GM13977 (cell line): ENCODE data around the gene ISY1.

Experiments
- DNase-seq: peaks from one replicate; pipeline ENCODE4 v3.0.0; 2012; ENCODE audit warnings: low spot score
- in situ Hi-C: fragments of 300-500 bp; cut with MboI; formaldehyde crosslinking; loops from one replicate; pipeline ENCODE4 v1.12.0; 2022; ENCODE audit warnings: low sequenced_read_pairs, low pct_unique_long_range_greater_than_20kb, mixed read lengths, inconsistent platforms; ENCODE audit not compliant: unreplicated experiment
- TF ChIP-seq, protein P1 (sequence below): IDR thresholded peaks from 2 replicates; pipeline ENCODE4 v1.5.1; 2012; ENCODE audit warnings: mild to moderate bottlenecking, control low read depth; ENCODE audit not compliant: insufficient read depth; ENCODE audit errors: extremely low read depth, missing control alignments

ISY1 gene

DNA sequence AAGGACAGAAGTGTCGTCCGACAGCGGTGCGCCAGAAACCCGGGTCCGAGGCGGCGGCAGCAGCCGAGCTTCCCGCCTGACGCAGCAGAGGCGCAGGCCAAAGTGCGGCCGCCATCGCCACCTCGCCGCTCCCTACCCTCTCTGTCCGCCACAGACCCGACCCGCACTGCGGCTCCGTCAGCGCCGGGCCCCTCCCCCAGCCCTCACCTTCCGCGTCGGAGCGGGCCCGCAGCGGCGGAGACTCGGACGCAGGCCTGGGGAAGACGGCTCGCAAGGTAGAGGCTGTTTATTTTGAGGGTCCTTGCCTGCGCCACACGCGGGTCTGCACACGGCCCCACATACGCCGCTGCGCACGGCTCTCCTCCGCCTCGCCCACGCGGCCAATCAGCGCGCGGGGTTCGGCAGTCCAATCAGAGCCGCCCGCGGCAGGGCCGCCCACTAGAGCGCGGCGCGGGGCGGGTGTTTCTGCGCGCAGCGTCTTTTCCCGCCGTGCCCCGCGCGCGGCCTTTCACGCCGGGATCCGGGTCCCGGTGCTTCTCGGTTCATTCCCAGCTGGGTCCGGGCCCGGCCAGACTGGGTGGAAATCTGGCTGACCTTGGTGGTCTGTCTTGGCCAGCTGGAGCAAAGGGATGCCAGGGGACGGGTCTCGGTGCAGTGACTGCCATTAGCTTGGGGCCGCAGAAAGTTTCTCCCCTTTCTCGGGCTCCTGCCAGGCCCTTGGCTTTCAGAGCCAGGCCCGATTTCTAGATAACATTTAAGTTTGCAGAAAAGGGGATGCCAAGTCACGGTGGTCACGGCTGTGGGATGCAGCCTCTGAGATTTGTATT, 22.9 kb upstream of the ISY1 start, which contains the start of gene CNBP:
Gene CNBP, minus strand, starts transcription at position 328 of the 827 bp plus-strand sequence. CDS start 12,139 bp downstream, outside the sequence.
- DNase-seq, result peak; percentile 98
- TF ChIP-seq, protein P1, sequence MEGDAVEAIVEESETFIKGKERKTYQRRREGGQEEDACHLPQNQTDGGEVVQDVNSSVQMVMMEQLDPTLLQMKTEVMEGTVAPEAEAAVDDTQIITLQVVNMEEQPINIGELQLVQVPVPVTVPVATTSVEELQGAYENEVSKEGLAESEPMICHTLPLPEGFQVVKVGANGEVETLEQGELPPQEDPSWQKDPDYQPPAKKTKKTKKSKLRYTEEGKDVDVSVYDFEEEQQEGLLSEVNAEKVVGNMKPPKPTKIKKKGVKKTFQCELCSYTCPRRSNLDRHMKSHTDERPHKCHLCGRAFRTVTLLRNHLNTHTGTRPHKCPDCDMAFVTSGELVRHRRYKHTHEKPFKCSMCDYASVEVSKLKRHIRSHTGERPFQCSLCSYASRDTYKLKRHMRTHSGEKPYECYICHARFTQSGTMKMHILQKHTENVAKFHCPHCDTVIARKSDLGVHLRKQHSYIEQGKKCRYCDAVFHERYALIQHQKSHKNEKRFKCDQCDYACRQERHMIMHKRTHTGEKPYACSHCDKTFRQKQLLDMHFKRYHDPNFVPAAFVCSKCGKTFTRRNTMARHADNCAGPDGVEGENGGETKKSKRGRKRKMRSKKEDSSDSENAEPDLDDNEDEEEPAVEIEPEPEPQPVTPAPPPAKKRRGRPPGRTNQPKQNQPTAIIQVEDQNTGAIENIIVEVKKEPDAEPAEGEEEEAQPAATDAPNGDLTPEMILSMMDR, result no peak
- in situ Hi-C loops, result no loop called here

DNA sequence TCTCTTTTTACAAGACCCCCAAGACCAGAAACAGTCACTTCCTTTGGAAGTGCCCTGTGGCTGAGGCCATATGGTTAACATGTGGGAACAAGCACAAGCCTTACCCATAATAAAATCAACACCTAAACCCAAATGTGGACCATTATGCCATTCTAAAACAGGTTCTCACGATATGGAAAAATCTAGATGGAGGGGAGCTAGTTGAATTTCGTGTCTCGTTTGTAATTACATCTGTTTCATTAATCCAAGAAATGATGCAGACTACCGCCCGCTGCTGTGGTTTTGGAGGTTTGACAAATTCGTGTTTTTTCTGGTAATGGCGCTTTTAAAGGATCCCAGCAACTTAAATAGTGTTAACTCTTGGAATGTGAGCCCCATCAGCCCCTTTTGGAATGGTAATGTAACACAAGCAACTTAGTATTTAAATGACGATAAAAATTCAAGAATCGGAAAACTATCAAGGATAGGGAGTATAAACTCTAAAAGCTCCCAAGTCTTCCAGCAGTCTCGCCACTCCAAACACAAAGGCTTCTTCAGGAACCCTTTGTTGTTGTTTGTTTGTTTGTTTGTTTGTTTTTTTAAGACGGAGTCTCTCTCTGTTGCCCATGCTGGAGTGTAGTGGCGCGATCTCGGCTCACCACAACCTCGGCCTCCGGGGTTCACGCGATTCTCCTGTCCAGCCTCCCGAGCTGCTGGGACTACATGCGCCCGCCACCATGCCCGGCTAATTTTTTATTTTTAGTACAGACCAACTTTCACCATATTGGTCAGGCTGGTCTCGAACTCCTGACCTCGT, 21.7 kb upstream of the ISY1 start:
- TF ChIP-seq, protein P1, result no peak
- in situ Hi-C loops, result no loop called here
- no peak for DNase-seq

DNA sequence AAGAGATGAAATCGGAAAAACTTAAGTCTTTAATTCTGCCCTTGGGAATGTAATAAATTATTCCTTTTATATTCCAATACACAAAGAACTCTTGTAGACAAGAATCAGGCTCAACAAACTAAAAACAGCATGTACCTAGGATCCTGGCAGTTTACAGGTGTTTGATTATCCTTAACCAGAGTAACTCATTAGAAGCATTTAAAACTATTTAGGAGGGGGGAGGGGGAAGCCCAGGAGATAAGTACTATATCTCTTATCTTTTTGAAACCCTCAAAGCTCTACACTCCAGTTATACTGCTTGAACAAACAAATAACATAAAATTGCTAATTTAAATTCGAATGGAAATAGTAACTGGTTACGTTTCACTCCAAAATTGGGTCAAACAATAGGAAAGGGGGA, 21.0 kb upstream of the ISY1 start:
- TF ChIP-seq, protein P1, result no peak
- in situ Hi-C loops, result no loop called here
- no peak for DNase-seq

DNA sequence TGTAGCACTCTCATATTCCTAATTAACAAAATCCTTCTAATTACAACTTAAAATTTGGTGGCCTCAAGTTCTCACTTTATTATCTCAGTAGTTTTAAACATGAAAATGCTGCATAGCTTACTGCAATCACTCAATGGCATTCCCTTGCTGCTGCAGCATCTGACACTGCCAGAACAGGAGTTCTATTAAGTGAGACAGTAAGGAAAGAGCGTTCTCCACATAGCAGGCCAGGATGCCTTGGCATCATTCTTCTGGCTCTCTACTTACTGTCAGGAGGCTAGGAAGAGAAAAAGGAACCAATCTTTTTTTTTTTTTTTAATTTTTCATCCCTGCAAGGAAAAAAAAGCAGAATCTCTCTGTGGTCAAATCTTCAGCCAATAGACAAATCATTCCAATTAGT, 19.6 kb upstream of the ISY1 start:
- TF ChIP-seq, protein P1, result no peak
- no peak for DNase-seq
- in situ Hi-C loops, result no loop called here

DNA sequence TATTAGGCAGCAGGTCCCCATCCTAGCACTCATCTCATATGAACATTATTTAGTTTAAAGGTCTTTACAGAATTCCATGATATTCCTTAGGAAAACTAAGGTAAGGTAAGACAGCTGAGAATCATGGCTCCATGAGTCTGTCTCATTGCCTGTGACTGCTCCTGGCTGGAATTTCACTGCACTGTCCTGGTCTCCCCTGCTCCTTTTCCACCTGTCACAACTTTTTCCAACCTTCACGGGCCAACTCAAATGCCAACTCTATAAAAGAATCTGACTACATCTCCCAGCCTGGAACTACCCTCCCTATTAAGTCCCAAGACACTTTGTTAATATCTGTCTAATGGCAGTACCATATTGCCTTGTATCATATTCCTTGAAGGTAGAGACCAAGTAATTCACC, 15.2 kb upstream of the ISY1 start:
- DNase-seq, result no peak
- TF ChIP-seq, protein P1, result no peak
- in situ Hi-C loops, result no loop called here

DNA sequence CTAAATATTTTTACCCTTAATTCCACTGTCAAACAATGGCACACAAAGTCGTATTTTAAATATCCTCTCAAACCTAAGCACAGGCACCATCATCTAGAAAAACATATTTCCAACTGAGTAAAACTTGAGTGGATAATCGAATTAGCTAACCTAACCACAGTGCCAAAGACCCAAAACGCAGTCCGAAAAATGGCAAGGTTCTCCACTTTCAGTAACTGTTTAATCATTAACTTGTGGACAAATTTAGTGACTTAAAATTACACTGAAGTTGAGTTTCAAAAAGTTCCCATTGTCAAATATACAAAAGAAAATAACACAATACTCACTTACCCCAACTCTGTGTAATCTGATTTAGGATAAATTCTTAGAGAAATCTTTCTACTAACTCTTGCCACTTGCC, 12.9 kb upstream of the ISY1 start:
- DNase-seq, result no peak
- in situ Hi-C loops, result no loop called here
- TF ChIP-seq, protein P1, result no peak
